Vagina (tissue), 2 donors: ENCODE data around the gene SRCIN1. TPM values are rescaled to one million over a fixed set of nuclear protein-coding genes. Genes with fewer than 3 reads are reported as not detected.

ENCODE experiments used
- DNase-seq, 2 donors: peaks; one replicate each; pipeline ENCODE4 v3.0.0-alpha.2; 2017; ENCODE audit errors: extremely low spot score in 2 of 2
- H3K27ac ChIP-seq: fragments of 200-600 bp; sonication (generic); one replicate; pipeline ENCODE4 v1.5.1; 2019
- H3K27me3 ChIP-seq: fragments of 200-600 bp; sonication (generic); one replicate; pipeline ENCODE4 v1.5.1; 2019
- H3K36me3 ChIP-seq, 2 donors: fragments of 200-600 bp; sonication (generic); one replicate each; pipeline ENCODE4 v1.5.1; 2017 to 2019
- H3K4me1 ChIP-seq: fragments of 200-600 bp; sonication (generic); one replicate; pipeline ENCODE4 v1.5.1; 2019
- H3K4me3 ChIP-seq, 2 donors: fragments of 200-600 bp; sonication (generic); 1 replicate in 1 of 2; 2 replicates in 1 of 2; pipeline ENCODE4 v1.5.1; 2016 to 2019
- H3K9me3 ChIP-seq: fragments of 200-600 bp; sonication (generic); one replicate; pipeline ENCODE4 v1.5.1; 2019
- POLR2A ChIP-seq, 2 donors: fragments of 450-650 bp; IDR thresholded peaks; one replicate each; pipeline ENCODE4 v1.6.1; 2017; ENCODE audit warnings: antibody characterized with exemption in 2 of 2, mild to moderate bottlenecking in 2 of 2, moderate library complexity in 2 of 2
- POLR2AphosphoS5 ChIP-seq, 2 donors: sonication (generic); formaldehyde crosslinking; IDR thresholded peaks; one replicate each; pipeline ENCODE4 v1.9.0; 2017; ENCODE audit warnings: antibody characterized with exemption in 2 of 2, mild to moderate bottlenecking in 2 of 2, low read depth in 1 of 2; ENCODE audit not compliant: insufficient read depth in 1 of 2
- intact Hi-C: fragments of 100-400 bp; cut with DNase I; formaldehyde crosslinking; loops from one replicate; pipeline ENCODE4 v1.15.1; 2023
- total RNA-seq: library from RNA; depleted of rRNA; stranded (reverse); fragments of >200 nt; gene quantifications from one replicate; pipeline ENCODE4 v1.2.3, GENCODE V29; 2016
- TF ChIP-seq, protein P1 (sequence below), 3 experiments: fragments of 450-650 bp in 2 of 3; fragments of 200-600 bp in 1 of 3; sonication (generic) in 1 of 3; IDR thresholded peaks; one replicate each; pipeline ENCODE4 v1.5.1; 2017 to 2019; ENCODE audit warnings: antibody characterized with exemption in 3 of 3, mild to moderate bottlenecking in 2 of 3, moderate library complexity in 2 of 3

The SRCIN1 gene
- total RNA-seq, 1 donor from 2014 or later = 5.2 TPM

DNA sequence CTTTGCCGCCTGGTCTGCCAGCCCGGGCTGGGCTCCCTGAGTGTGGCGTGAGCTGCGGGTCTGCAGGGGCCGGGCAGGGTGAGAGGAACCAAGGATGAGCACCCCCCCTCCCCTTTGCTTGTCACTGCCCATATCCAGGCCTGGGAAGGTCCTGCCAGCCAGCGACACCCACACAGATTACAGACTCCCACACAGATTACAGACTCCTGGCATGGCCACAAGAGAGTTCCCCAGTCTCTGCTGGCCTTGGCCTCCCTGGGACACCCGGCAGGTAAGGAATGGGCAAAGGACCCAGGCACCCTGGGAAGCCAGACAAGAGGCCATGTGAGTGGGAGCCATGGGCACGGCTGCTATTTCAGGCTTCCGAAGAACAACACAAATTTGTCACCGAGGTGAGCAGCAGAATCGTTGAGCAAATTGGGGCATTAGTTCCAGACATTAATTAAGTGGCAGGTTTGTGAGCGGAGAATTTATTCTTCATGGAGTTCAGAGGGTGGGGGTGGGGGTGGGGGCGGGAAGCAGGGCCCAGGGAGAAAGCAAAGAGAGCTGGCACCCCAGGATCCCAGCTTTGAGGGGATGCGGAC, 41.4 kb downstream of the SRCIN1 start:
- TF ChIP-seq, protein P1, sequence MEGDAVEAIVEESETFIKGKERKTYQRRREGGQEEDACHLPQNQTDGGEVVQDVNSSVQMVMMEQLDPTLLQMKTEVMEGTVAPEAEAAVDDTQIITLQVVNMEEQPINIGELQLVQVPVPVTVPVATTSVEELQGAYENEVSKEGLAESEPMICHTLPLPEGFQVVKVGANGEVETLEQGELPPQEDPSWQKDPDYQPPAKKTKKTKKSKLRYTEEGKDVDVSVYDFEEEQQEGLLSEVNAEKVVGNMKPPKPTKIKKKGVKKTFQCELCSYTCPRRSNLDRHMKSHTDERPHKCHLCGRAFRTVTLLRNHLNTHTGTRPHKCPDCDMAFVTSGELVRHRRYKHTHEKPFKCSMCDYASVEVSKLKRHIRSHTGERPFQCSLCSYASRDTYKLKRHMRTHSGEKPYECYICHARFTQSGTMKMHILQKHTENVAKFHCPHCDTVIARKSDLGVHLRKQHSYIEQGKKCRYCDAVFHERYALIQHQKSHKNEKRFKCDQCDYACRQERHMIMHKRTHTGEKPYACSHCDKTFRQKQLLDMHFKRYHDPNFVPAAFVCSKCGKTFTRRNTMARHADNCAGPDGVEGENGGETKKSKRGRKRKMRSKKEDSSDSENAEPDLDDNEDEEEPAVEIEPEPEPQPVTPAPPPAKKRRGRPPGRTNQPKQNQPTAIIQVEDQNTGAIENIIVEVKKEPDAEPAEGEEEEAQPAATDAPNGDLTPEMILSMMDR (IDR thresholded peaks at IDR 0.05) = no peak
- TF ChIP-seq POLR2A (IDR thresholded peaks at IDR 0.05) = no peak
- no peak for TF ChIP-seq POLR2AphosphoS5 (IDR thresholded peaks at IDR 0.05; ENCODE audit: insufficient read depth in 1 of 2, low read depth in 1 of 2)
- Histone ChIP-seq H3K27me3 (peaks cover 11% of the 10 kb centered on the region), H3K27ac (no peak overlapping the region), H3K9me3 (no peaks in the 10 kb centered on the region), H3K4me3 (no peak overlapping the region), H3K36me3 (no peaks in the 10 kb centered on the region), H3K4me1 (peaks cover 9% of the 10 kb centered on the region)
- DNase-seq = no peak
- intact Hi-C loops = no loop called here

DNA sequence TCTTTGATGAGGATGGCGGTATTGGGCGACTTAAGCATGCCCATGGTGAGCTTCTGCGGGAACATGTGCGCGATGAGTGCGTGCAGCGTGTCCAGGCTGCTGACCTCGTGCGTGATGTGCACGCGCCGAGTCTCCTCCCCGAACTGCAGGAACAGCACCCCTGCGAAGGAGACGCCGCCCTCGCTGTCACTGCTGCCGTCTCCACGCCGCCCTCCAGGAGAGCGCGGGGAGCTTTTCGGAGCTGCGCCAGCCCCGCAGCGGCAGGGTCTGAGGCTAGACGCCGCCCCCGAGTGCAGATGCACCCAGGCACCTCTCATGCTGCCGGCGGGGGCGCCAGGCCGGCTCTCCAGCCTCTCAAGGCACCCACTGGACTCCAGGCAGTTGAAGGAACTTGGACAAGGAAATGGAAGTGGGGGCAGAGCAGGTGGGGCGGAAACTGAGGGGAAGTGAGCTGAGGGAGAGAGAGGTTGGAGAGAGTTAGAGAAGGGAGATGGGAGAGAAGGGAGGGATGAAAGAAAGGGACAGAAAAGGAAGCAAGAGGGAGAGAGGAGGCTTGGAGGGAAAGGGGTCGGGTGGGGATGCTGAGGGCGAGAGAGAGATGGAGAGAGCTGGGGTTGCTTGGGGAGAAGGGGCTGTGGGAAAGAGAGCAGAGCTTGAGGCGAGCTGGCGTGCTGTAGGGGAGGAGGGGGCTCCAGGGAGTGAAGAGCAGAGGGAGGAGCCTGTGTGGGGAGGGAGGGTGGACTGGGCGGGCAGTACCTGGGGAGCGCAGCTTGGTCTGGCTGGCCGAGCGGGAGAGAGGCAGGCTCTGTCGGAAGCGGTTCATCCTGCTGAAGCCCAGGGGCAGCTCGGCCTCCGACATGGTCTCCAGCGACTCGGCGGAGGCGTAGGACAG, 42.1 kb downstream of the SRCIN1 start:
- no peak for DNase-seq
- no peaks in the 10 kb centered on the region for H3K36me3 ChIP-seq
- peaks cover 11% of the 10 kb centered on the region for H3K27me3 ChIP-seq
- H3K4me1 ChIP-seq = peaks cover 16% of the 10 kb centered on the region
- H3K4me3 ChIP-seq = no peak overlapping the region
- H3K9me3 ChIP-seq = no peaks in the 10 kb centered on the region
- H3K27ac ChIP-seq = no peak overlapping the region
- TF ChIP-seq POLR2A (IDR thresholded peaks at IDR 0.05) = no peak
- TF ChIP-seq POLR2AphosphoS5 (IDR thresholded peaks at IDR 0.05; ENCODE audit: insufficient read depth in 1 of 2, low read depth in 1 of 2) = no peak
- TF ChIP-seq, protein P1 (IDR thresholded peaks at IDR 0.05) = no peak
- intact Hi-C loops = no loop called here

DNA sequence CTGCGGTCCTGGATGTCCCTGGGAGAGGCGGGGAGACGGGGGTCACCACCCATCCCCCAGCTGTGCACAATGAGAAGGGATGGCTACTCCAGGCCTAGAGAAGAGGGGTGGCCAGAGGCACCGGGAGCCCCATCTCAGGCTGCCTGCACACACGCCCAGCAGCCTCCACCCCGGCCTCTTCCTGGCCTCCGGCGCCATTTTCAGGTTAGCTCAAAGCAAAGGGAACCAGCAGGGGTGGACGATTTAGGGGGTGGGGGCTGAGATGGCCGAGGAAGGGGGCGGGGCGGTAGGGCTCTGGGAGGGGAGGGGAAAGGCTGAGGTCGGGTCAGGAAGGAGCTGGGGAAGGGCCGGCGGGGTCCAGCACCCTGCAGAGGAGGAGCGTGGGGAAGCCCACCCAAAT, 42.8 kb downstream of the SRCIN1 start:
- no peak overlapping the region for H3K4me3 ChIP-seq
- H3K4me1 ChIP-seq = peaks cover 21% of the 10 kb centered on the region
- no peak overlapping the region for H3K27ac ChIP-seq
- TF ChIP-seq POLR2AphosphoS5 (IDR thresholded peaks at IDR 0.05; ENCODE audit: insufficient read depth in 1 of 2, low read depth in 1 of 2) (no peak), POLR2A (IDR thresholded peaks at IDR 0.05) (no peak)
- TF ChIP-seq, protein P1 (IDR thresholded peaks at IDR 0.05) = no peak
- no peaks in the 10 kb centered on the region for H3K9me3 ChIP-seq
- intact Hi-C loops = no loop called here
- H3K27me3 ChIP-seq = peaks cover 11% of the 10 kb centered on the region
- no peaks in the 10 kb centered on the region for H3K36me3 ChIP-seq
- no peak for DNase-seq

DNA sequence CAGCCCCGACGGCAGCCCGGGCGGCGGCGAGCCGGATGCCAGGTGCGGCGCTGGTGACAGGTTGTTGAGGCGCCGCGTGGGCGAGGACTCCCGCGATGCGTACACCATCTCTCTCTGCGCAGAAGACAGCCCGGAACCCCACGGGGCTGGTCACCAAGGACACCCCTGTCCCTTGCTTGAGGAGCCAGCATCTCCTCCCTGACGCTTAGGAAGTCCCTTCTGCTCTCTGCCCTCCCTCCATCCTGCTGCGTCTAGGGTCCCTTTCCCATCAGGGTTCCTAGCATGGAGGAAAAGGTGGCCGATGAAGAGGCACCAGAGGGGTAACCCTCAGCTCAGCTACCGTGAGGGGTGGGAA, 43.6 kb downstream of the SRCIN1 start:
- DNase-seq = no peak
- no peak overlapping the region for H3K27ac ChIP-seq
- peaks cover 11% of the 10 kb centered on the region for H3K27me3 ChIP-seq
- H3K4me3 ChIP-seq = no peak overlapping the region
- intact Hi-C loops = no loop called here
- H3K9me3 ChIP-seq = no peaks in the 10 kb centered on the region
- no peaks in the 10 kb centered on the region for H3K36me3 ChIP-seq
- TF ChIP-seq POLR2AphosphoS5 (IDR thresholded peaks at IDR 0.05; ENCODE audit: insufficient read depth in 1 of 2, low read depth in 1 of 2) (no peak), POLR2A (IDR thresholded peaks at IDR 0.05) (no peak)
- TF ChIP-seq, protein P1 (IDR thresholded peaks at IDR 0.05) = no peak
- peaks cover 29% of the 10 kb centered on the region for H3K4me1 ChIP-seq
